Measurements from ENCODE around the gene DYNC1I1.

DYNC1I1 gene

GRCh38 chr7:95925236-95925635 is 152.9 kb downstream of the DYNC1I1 start:
- no peak for TF ChIP-seq GATA2 (IDR thresholded peaks at IDR 0.05; ENCODE audit: low read depth, low read length)
- no peak for TF ChIP-seq GATA3 (IDR thresholded peaks at IDR 0.05; ENCODE audit: low read depth, low read length)

GRCh38 chr7:95925971-95926370 is 153.6 kb downstream of the DYNC1I1 start:
- TF ChIP-seq GATA3 (IDR thresholded peaks at IDR 0.05; ENCODE audit: low read depth, low read length): no peak
- TF ChIP-seq GATA2 (IDR thresholded peaks at IDR 0.05; ENCODE audit: low read depth, low read length): no peak

- no peak for TF ChIP-seq GATA2 (IDR thresholded peaks at IDR 0.05; ENCODE audit: low read depth, low read length)
- TF ChIP-seq GATA3 (IDR thresholded peaks at IDR 0.05; ENCODE audit: low read depth, low read length): no peak
Observed at GRCh38 chr7:95927756-95928155, 155.4 kb downstream of the DYNC1I1 start.

- TF ChIP-seq GATA2 (IDR thresholded peaks at IDR 0.05; ENCODE audit: low read depth, low read length): no peak
- TF ChIP-seq GATA3 (IDR thresholded peaks at IDR 0.05; ENCODE audit: low read depth, low read length): no peak
Observed at GRCh38 chr7:95929710-95930280, 157.4 kb downstream of the DYNC1I1 start.

- no peak for TF ChIP-seq GATA3 (IDR thresholded peaks at IDR 0.05; ENCODE audit: low read depth, low read length)
- no peak for TF ChIP-seq GATA2 (IDR thresholded peaks at IDR 0.05; ENCODE audit: low read depth, low read length)
Observed at GRCh38 chr7:95931460-95932232, 159.3 kb downstream of the DYNC1I1 start.

- no peak for TF ChIP-seq GATA2 (IDR thresholded peaks at IDR 0.05; ENCODE audit: low read depth, low read length)
- no peak for TF ChIP-seq GATA3 (IDR thresholded peaks at IDR 0.05; ENCODE audit: low read depth, low read length)
Observed at GRCh38 chr7:95933618-95934017, 161.3 kb downstream of the DYNC1I1 start.

- no peak for TF ChIP-seq GATA2 (IDR thresholded peaks at IDR 0.05; ENCODE audit: low read depth, low read length)
- TF ChIP-seq GATA3 (IDR thresholded peaks at IDR 0.05; ENCODE audit: low read depth, low read length): no peak
Observed at GRCh38 chr7:95950698-95951097, 178.3 kb downstream of the DYNC1I1 start.

- TF ChIP-seq GATA3 (IDR thresholded peaks at IDR 0.05; ENCODE audit: low read depth, low read length) (no peak), GATA2 (IDR thresholded peaks at IDR 0.05; ENCODE audit: low read depth, low read length) (no peak)
Observed at GRCh38 chr7:95951531-95951930, 179.2 kb downstream of the DYNC1I1 start.

GRCh38 chr7:95951997-95952795 is 179.8 kb downstream of the DYNC1I1 start:
- TF ChIP-seq GATA2 (IDR thresholded peaks at IDR 0.05; ENCODE audit: low read depth, low read length): no peak
- no peak for TF ChIP-seq GATA3 (IDR thresholded peaks at IDR 0.05; ENCODE audit: low read depth, low read length)

- TF ChIP-seq GATA2 (IDR thresholded peaks at IDR 0.05; ENCODE audit: low read depth, low read length): no peak
- TF ChIP-seq GATA3 (IDR thresholded peaks at IDR 0.05; ENCODE audit: low read depth, low read length): no peak
Observed at GRCh38 chr7:95952851-95953250, 180.5 kb downstream of the DYNC1I1 start.

GRCh38 chr7:95955748-95956147 is 183.4 kb downstream of the DYNC1I1 start:
- TF ChIP-seq GATA3 (IDR thresholded peaks at IDR 0.05; ENCODE audit: low read depth, low read length): no peak
- TF ChIP-seq GATA2 (IDR thresholded peaks at IDR 0.05; ENCODE audit: low read depth, low read length): no peak

GRCh38 chr7:95957510-95957909 is 185.2 kb downstream of the DYNC1I1 start:
- TF ChIP-seq GATA3 (IDR thresholded peaks at IDR 0.05; ENCODE audit: low read depth, low read length) (no peak), GATA2 (IDR thresholded peaks at IDR 0.05; ENCODE audit: low read depth, low read length) (no peak)

GRCh38 chr7:95960706-95961244 is 188.4 kb downstream of the DYNC1I1 start:
- TF ChIP-seq GATA2 (IDR thresholded peaks at IDR 0.05; ENCODE audit: low read depth, low read length): no peak
- TF ChIP-seq GATA3 (IDR thresholded peaks at IDR 0.05; ENCODE audit: low read depth, low read length): no peak

GRCh38 chr7:95963446-95963990 is 191.2 kb downstream of the DYNC1I1 start:
- no peak for TF ChIP-seq GATA3 (IDR thresholded peaks at IDR 0.05; ENCODE audit: low read depth, low read length)
- TF ChIP-seq GATA2 (IDR thresholded peaks at IDR 0.05; ENCODE audit: low read depth, low read length): no peak
